DOHH2 (cell line): ENCODE data around the gene TOX3.

Experiments used
- H3F3A ChIP-seq: fragments of 200-600 bp; sonication (generic), shearing (Covaris generic); 2 replicates; pipeline ENCODE4 v1.6.0; 2016; ENCODE audit warnings: antibody characterized with exemption, mild to moderate bottlenecking; ENCODE audit not compliant: control insufficient read depth, insufficient read depth
- H3K27ac ChIP-seq: fragments of 200-600 bp; sonication (generic); 2 replicates; pipeline ENCODE4 v1.5.1; 2014; ENCODE audit warnings: low read depth, mild to moderate bottlenecking, low read length, moderate library complexity
- H3K27me3 ChIP-seq: fragments of 200-600 bp; sonication (generic); 2 replicates; pipeline ENCODE4 v1.6.1; 2014; ENCODE audit warnings: mild to moderate bottlenecking, low read length, mixed read lengths; ENCODE audit not compliant: control insufficient read depth
- H3K36me3 ChIP-seq: fragments of 200-600 bp; sonication (generic); 2 replicates; pipeline ENCODE4 v1.6.1; 2014; ENCODE audit warnings: mild to moderate bottlenecking, low read length, moderate library complexity, mixed read lengths; ENCODE audit not compliant: control insufficient read depth
- H3K4me1 ChIP-seq: fragments of 200-600 bp; sonication (generic); 2 replicates; pipeline ENCODE4 v1.6.1; 2014; ENCODE audit warnings: mild to moderate bottlenecking, low read length, mixed read lengths; ENCODE audit not compliant: control insufficient read depth
- H3K4me2 ChIP-seq: fragments of 200-600 bp; sonication (generic); 2 replicates; pipeline ENCODE4 v1.6.0; 2014; ENCODE audit warnings: mild to moderate bottlenecking, low read length, moderate library complexity
- H3K4me3 ChIP-seq: fragments of 200-600 bp; sonication (generic); 2 replicates; pipeline ENCODE4 v1.5.1; 2014; ENCODE audit warnings: mild to moderate bottlenecking, low read length, mixed read lengths
- H3K79me2 ChIP-seq: fragments of 200-600 bp; sonication (generic); 2 replicates; pipeline ENCODE4 v1.6.1; 2014; ENCODE audit warnings: mild to moderate bottlenecking, low read length, mixed read lengths; ENCODE audit not compliant: control insufficient read depth
- H3K9me2 ChIP-seq: fragments of 200-600 bp; sonication (generic); replicated peaks from 2 replicates; pipeline ENCODE4 v1.6.1; 2014; ENCODE audit warnings: mild to moderate bottlenecking, low read length, mixed read lengths; ENCODE audit not compliant: control insufficient read depth
- H3K9me3 ChIP-seq: fragments of 200-600 bp; sonication (generic); 2 replicates; pipeline ENCODE4 v1.6.1; 2014; ENCODE audit warnings: antibody characterized with exemption, low read length, mixed read lengths; ENCODE audit not compliant: control insufficient read depth, insufficient read depth
- H4K20me1 ChIP-seq: fragments of 200-600 bp; sonication (generic); 2 replicates; pipeline ENCODE4 v1.6.0; 2014; ENCODE audit warnings: low read depth, mild to moderate bottlenecking, antibody characterized with exemption, low read length, moderate library complexity; ENCODE audit not compliant: control insufficient read depth, insufficient read depth
- EZH2phosphoT487 ChIP-seq: fragments of 200-600 bp; sonication (generic); IDR thresholded peaks from 2 replicates; pipeline ENCODE4 v1.6.1; 2017; ENCODE audit warnings: borderline replicate concordance, mild to moderate bottlenecking, antibody characterized with exemption, low read length, moderate library complexity, mixed read lengths
- TF ChIP-seq, protein P1 (sequence below): fragments of 200-600 bp; sonication (generic); IDR thresholded peaks from one replicate; pipeline ENCODE4 v1.5.1; 2014; ENCODE audit warnings: antibody characterized with exemption, mild to moderate bottlenecking, low read depth, low read length; ENCODE audit not compliant: poor library complexity, severe bottlenecking

The TOX3 gene

DNA sequence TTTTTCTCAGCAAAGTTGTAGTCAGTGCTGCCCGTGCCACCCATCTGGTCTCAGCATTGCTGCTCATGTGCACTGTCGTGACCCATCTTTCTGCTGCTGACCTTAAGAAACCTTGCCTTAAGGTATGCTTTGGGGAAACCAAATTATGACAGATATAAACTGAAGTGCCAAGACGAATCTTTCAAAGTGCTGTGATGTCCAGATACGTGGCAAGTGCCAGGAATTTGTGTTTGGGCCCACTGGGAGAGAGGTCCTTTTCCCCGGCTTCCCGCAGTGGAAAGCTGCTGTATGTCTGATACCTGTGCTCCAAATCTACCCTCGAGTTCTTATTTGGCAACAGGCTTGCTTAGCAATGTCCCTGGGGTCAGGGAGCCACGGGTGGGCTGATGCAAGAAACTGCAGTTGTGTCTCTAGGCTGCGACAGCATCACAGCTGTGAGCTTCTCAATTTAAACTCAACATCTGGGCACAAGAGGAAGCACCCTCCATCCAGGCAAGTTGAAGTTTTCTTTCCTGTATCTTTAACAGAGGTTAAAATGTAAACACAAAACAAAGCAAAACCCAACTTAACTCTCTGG is 30.3 kb upstream of the TOX3 start:
- H3F3A ChIP-seq: no peaks in the 10 kb centered on the region
- no peaks in the 10 kb centered on the region for H3K9me2 ChIP-seq
- no peak overlapping the region for H3K4me3 ChIP-seq
- no peak overlapping the region for H3K4me2 ChIP-seq
- no peaks in the 10 kb centered on the region for H3K27me3 ChIP-seq
- H4K20me1 ChIP-seq: no peaks in the 10 kb centered on the region
- H3K4me1 ChIP-seq: no peaks in the 10 kb centered on the region
- no peak overlapping the region for H3K27ac ChIP-seq
- H3K9me3 ChIP-seq: no peaks in the 10 kb centered on the region
- no peak for TF ChIP-seq EZH2phosphoT487
- TF ChIP-seq, protein P1, sequence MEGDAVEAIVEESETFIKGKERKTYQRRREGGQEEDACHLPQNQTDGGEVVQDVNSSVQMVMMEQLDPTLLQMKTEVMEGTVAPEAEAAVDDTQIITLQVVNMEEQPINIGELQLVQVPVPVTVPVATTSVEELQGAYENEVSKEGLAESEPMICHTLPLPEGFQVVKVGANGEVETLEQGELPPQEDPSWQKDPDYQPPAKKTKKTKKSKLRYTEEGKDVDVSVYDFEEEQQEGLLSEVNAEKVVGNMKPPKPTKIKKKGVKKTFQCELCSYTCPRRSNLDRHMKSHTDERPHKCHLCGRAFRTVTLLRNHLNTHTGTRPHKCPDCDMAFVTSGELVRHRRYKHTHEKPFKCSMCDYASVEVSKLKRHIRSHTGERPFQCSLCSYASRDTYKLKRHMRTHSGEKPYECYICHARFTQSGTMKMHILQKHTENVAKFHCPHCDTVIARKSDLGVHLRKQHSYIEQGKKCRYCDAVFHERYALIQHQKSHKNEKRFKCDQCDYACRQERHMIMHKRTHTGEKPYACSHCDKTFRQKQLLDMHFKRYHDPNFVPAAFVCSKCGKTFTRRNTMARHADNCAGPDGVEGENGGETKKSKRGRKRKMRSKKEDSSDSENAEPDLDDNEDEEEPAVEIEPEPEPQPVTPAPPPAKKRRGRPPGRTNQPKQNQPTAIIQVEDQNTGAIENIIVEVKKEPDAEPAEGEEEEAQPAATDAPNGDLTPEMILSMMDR: no peak
- H3K79me2 ChIP-seq: no peaks in the 10 kb centered on the region
- no peaks in the 10 kb centered on the region for H3K36me3 ChIP-seq

DNA sequence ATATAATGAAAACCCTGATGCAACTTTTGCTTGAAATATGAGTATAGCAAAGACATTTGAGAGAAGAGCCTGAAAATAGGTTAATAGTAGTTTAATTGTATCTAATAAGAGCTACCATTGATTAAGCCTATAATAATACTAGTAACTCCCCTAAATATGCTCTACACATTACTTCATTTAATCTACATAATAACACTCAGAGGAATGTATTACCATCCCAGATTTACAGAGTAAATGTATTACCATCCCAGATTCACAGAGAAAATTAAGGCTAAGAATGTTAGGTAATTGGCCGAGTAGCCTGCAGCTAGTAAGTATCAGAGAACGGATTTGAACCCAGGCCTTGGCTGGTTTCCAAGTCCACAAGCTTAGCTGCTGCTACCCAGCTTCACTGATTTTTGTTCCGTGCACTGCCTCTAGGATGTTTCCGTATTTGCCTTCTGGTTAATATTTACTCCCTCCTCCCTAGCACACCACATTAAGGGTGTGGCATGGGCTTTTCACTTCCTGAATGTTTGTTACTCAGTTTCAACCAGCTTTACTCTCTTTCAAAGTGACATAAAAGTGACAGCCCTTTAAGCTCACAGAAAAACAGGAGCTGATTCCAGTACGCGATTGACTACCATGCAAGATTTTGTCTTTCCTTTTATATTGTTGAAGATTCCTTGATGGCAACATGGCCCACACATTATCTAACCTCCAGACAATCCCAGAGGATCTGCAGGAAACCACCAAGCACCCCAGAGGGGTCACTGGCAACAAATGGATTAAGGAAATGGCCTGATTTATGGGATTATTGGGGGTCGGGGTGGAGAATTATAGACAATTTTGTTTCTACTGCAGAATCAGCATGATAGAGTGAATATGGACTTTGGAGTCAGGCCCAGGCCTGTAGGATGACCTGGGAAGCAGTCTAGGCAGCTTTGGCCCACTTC is 26.7 kb upstream of the TOX3 start:
- no peaks in the 10 kb centered on the region for H3K79me2 ChIP-seq
- H3K27ac ChIP-seq: no peak overlapping the region
- H3K9me2 ChIP-seq: no peaks in the 10 kb centered on the region
- H3K36me3 ChIP-seq: no peaks in the 10 kb centered on the region
- no peaks in the 10 kb centered on the region for H3F3A ChIP-seq
- no peak overlapping the region for H3K4me3 ChIP-seq
- H4K20me1 ChIP-seq: no peaks in the 10 kb centered on the region
- H3K27me3 ChIP-seq: no peaks in the 10 kb centered on the region
- H3K4me2 ChIP-seq: no peak overlapping the region
- TF ChIP-seq, protein P1: no peak
- no peak for TF ChIP-seq EZH2phosphoT487
- H3K9me3 ChIP-seq: no peaks in the 10 kb centered on the region
- no peaks in the 10 kb centered on the region for H3K4me1 ChIP-seq

DNA sequence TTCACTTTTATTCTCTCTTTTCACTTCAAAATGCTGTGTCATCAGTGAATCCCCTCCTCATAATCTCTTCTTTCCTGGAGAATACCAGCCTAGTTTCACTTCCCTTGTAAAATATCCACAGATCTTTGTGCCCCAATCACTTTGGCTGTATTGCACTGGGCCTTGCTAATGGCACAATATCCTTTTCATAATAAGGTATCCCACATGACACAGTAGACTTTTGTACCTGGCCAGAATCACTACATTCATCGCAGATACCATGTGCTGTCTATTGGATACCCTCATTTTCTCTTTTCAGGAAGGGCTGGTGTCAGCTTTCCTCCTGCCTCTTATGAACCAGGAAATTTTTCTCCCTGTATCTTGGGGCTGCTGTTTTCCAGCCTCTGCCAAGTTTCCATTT is 25.7 kb upstream of the TOX3 start:
- no peaks in the 10 kb centered on the region for H3K27me3 ChIP-seq
- no peak overlapping the region for H3K27ac ChIP-seq
- H3F3A ChIP-seq: no peaks in the 10 kb centered on the region
- no peaks in the 10 kb centered on the region for H3K9me3 ChIP-seq
- no peaks in the 10 kb centered on the region for H4K20me1 ChIP-seq
- H3K4me3 ChIP-seq: no peak overlapping the region
- no peaks in the 10 kb centered on the region for H3K36me3 ChIP-seq
- H3K4me2 ChIP-seq: no peak overlapping the region
- no peaks in the 10 kb centered on the region for H3K9me2 ChIP-seq
- H3K4me1 ChIP-seq: no peaks in the 10 kb centered on the region
- no peak for TF ChIP-seq EZH2phosphoT487
- TF ChIP-seq, protein P1: no peak
- no peaks in the 10 kb centered on the region for H3K79me2 ChIP-seq
